Astrocyte (in vitro differentiated cells and primary cell): ENCODE results near the gene DIDO1.

Source experiments
- CTCF ChIP-seq: IDR thresholded peaks from 2 replicates; pipeline ENCODE4 v1.5.1; 2011; ENCODE audit warnings: low read depth, mild to moderate bottlenecking, inconsistent platforms, low read length, moderate library complexity; ENCODE audit not compliant: insufficient read depth
- EZH2 ChIP-seq: IDR thresholded peaks from 2 replicates; pipeline ENCODE4 v1.6.1; 2012; ENCODE audit warnings: mild to moderate bottlenecking, low read length, inconsistent platforms; ENCODE audit not compliant: insufficient read depth

- TF ChIP-seq CTCF, result no peak
- no peak for TF ChIP-seq EZH2
Measured at GRCh38 chr20:62952968-62953838, 26.9 kb upstream of the DIDO1 start.
